CD4-positive, alpha-beta memory T cell (primary cell): Measurements from ENCODE around the gene TNRC6C. TPM values are rescaled to one million over a fixed set of nuclear protein-coding genes. Genes with fewer than 3 reads are reported as not detected.

Source experiments
- CTCF ChIA-PET: fragments of 350-600 bp; sonication (Branson Sonifier 250); formaldehyde crosslinking; loops from one replicate; lab custom pipeline; 2021; ENCODE audit warnings: inconsistent platforms; ENCODE audit not compliant: partially characterized antibody; lab: Charles Lee
- POLR2A ChIA-PET: fragments of 350-600 bp; sonication (Branson Sonifier 250); formaldehyde crosslinking; loops from one replicate; lab custom pipeline; 2021; ENCODE audit not compliant: partially characterized antibody; lab: Charles Lee
- DNase-seq, 5 donors: peaks; one replicate each; pipeline versions ENCODE4 v3.0.0 to v3.0.0-alpha.2; 2020 to 2022; ENCODE audit warnings: mixed read lengths in 1 of 5
- H3K27ac ChIP-seq: one replicate; pipeline ENCODE4 v1.7.0; 2013; ENCODE audit warnings: low read depth, low read length
- H3K27me3 ChIP-seq: 2 replicates; pipeline ENCODE4 v1.7.0; 2013; ENCODE audit warnings: mild to moderate bottlenecking, low read length, moderate library complexity; ENCODE audit not compliant: insufficient read depth
- H3K36me3 ChIP-seq: 2 replicates; pipeline ENCODE4 v1.7.0; 2013; ENCODE audit warnings: mild to moderate bottlenecking, low read length, moderate library complexity; ENCODE audit not compliant: insufficient read depth
- H3K4me1 ChIP-seq: 2 replicates; pipeline ENCODE4 v1.7.0; 2013; ENCODE audit warnings: mild to moderate bottlenecking, low read length, moderate library complexity; ENCODE audit not compliant: insufficient read depth
- H3K4me3 ChIP-seq, 2 donors: one replicate each; pipeline ENCODE4 v1.7.0; 2013; ENCODE audit warnings: low read length in 2 of 2, mild to moderate bottlenecking in 1 of 2
- H3K9me3 ChIP-seq, 2 donors: one replicate each; pipeline ENCODE4 v1.7.0; 2013; ENCODE audit warnings: low read length in 2 of 2, control low read depth in 1 of 2; ENCODE audit not compliant: control insufficient read depth in 1 of 2
- H3K27ac Mint-ChIP-seq, 7 donors: one replicate each; pipeline ENCODE4 v1.8.0; 2020 to 2021; ENCODE audit warnings: mixed read lengths in 7 of 7, mild to moderate bottlenecking in 6 of 7, inconsistent platforms in 3 of 7, moderate library complexity in 3 of 7
- H3K27me3 Mint-ChIP-seq, 2 donors: one replicate each; pipeline ENCODE4 v1.8.0; 2020 to 2021; ENCODE audit warnings: mixed read lengths in 2 of 2
- H3K36me3 Mint-ChIP-seq, 2 donors: one replicate each; pipeline ENCODE4 v1.8.0; 2020 to 2021; ENCODE audit warnings: mixed read lengths in 2 of 2, inconsistent platforms in 1 of 2, mild to moderate bottlenecking in 1 of 2
- H3K4me1 Mint-ChIP-seq, 4 donors: one replicate each; pipeline ENCODE4 v1.8.0; 2020 to 2021; ENCODE audit warnings: mixed read lengths in 4 of 4, mild to moderate bottlenecking in 1 of 4
- H3K4me3 Mint-ChIP-seq, 8 donors: one replicate each; pipeline ENCODE4 v1.8.0; 2020 to 2021; ENCODE audit warnings: mixed read lengths in 8 of 8, mild to moderate bottlenecking in 7 of 8, moderate library complexity in 6 of 8, inconsistent platforms in 3 of 8
- H3K9me3 Mint-ChIP-seq, 8 donors: one replicate each; pipeline ENCODE4 v1.8.0; 2020 to 2021; ENCODE audit warnings: mixed read lengths in 8 of 8, mild to moderate bottlenecking in 5 of 8, inconsistent platforms in 3 of 8, moderate library complexity in 1 of 8
- intact Hi-C: fragments of 100-400 bp; cut with micrococcal nuclease; formaldehyde crosslinking; loops from one replicate; pipeline ENCODE4 v1.15.1; 2023
- polyA plus RNA-seq, 2 donors: library from polyadenylated mRNA; unstranded; fragments of 300-500 nt; fragmentation: Illumina TruSeq; gene quantifications; one replicate each; pipeline ENCODE4 v1.2.3, GENCODE V29; 2021
- total RNA-seq, 2 experiments: library from RNA; stranded (reverse); gene quantifications; one replicate each; pipeline ENCODE4 v1.2.3, GENCODE V29; 2021

Gene TNRC6C
- total and polyA plus RNA-seq, 4 experiments from 2014 or later = 1.3 to 112 (median 57.0) TPM

GRCh38 chr17:78121801-78122215, 163.3 kb downstream of the TNRC6C start:
- peak overlapping the region; percentile 81 for H3K27ac ChIP-seq
- H3K9me3 ChIP-seq = no peaks in the 10 kb centered on the region
- no peaks in the 10 kb centered on the region for H3K27me3 ChIP-seq
- CTCF ChIA-PET = interaction anchor here (1.0 to 11.0 kb wide), 3 partner anchors 8 to 14 kb away, joined by 4 to 121 read pairs (median 6); partner anchors contain the start of gene TMC8
- peaks cover 72% of the 10 kb centered on the region for H3K36me3 ChIP-seq
- H3K4me3 Mint-ChIP-seq = peak overlapping the region; percentile 84 to 92 (median 89)
- H3K9me3 Mint-ChIP-seq = no peaks in the 10 kb centered on the region
- H3K4me1 Mint-ChIP-seq = peaks cover 28 to 74% (median 53%) of the 10 kb centered on the region in 4 donors
- intact Hi-C loops = loop anchor here (1.0 kb wide), 2 partner anchors 7 to 12 kb away; no protein-coding TSS in a partner anchor
- H3K36me3 Mint-ChIP-seq = peaks cover 33 to 56% of the 10 kb centered on the region in 2 donors
- peak in 2 of 5 donors; percentile 38 to 47 for DNase-seq
- peaks cover 94% of the 10 kb centered on the region for H3K4me1 ChIP-seq
- POLR2A ChIA-PET = interaction anchor here (0.9 to 26.7 kb wide), 6 partner anchors 11 to 163 kb away, joined by 3 to 1172 read pairs (median 8); partner anchors contain the start of genes C17orf99, TMC6, TMC8 and TNRC6C
- peak overlapping the region; percentile 77 to 96 (median 91) for H3K27ac Mint-ChIP-seq
- no peaks in the 10 kb centered on the region for H3K27me3 Mint-ChIP-seq
- peak overlapping the region; percentile 36 to 69 for H3K4me3 ChIP-seq

- ChIA-PET CTCF (interaction anchor here (1.0 to 11.0 kb wide), 4 partner anchors 8 to 18 kb away, joined by 3 to 121 read pairs (median 5); partner anchors contain the start of gene TMC8), POLR2A (interaction anchor here (0.9 to 26.7 kb wide), 6 partner anchors 12 to 164 kb away, joined by 3 to 1172 read pairs (median 8); partner anchors contain the start of genes C17orf99, TMC6, TMC8 and TNRC6C)
- peak overlapping the region; percentile 84 to 92 (median 89) for H3K4me3 Mint-ChIP-seq
- Histone ChIP-seq H3K4me1 (peaks cover 92% of the 10 kb centered on the region), H3K27ac (peak overlapping the region; percentile 81), H3K4me3 (peak overlapping the region; percentile 36 to 69), H3K9me3 (no peaks in the 10 kb centered on the region), H3K27me3 (no peaks in the 10 kb centered on the region), H3K36me3 (peaks cover 67% of the 10 kb centered on the region)
- H3K4me1 Mint-ChIP-seq = peaks cover 27 to 74% (median 54%) of the 10 kb centered on the region in 4 donors
- no peaks in the 10 kb centered on the region for H3K9me3 Mint-ChIP-seq
- DNase-seq = peak in 3 of 5 donors; percentile 31 to 47 (median 41)
- intact Hi-C loops = no loop called here
- no peaks in the 10 kb centered on the region for H3K27me3 Mint-ChIP-seq
- peaks cover 34 to 58% of the 10 kb centered on the region in 2 donors for H3K36me3 Mint-ChIP-seq
- H3K27ac Mint-ChIP-seq = peak overlapping the region; percentile 77 to 96 (median 91)
Measured at GRCh38 chr17:78122216-78122930, 163.9 kb downstream of the TNRC6C start.

GRCh38 chr17:78122931-78123249, 164.4 kb downstream of the TNRC6C start:
- peaks cover 27 to 75% (median 52%) of the 10 kb centered on the region in 4 donors for H3K4me1 Mint-ChIP-seq
- peaks cover 88% of the 10 kb centered on the region for H3K4me1 ChIP-seq
- H3K27ac Mint-ChIP-seq = peak overlapping the region; percentile 77 to 96 (median 91)
- POLR2A ChIA-PET = interaction anchor here (0.9 to 26.7 kb wide), 4 partner anchors 12 to 165 kb away, joined by 3 to 1172 read pairs (median 404); partner anchors contain the start of genes C17orf99, TMC6, TMC8 and TNRC6C
- no peaks in the 10 kb centered on the region for H3K27me3 ChIP-seq
- CTCF ChIA-PET = interaction anchor here (1.0 to 11.0 kb wide), 3 partner anchors 8 to 17 kb away, joined by 3 to 121 read pairs (median 6); partner anchors contain the start of gene TMC8
- peak overlapping the region; percentile 81 for H3K27ac ChIP-seq
- H3K9me3 Mint-ChIP-seq = no peaks in the 10 kb centered on the region
- H3K36me3 ChIP-seq = peaks cover 63% of the 10 kb centered on the region
- H3K4me3 ChIP-seq = peak overlapping the region in 1 of 2 donors; percentile 17
- peak overlapping the region; percentile 59 to 92 (median 88) for H3K4me3 Mint-ChIP-seq
- H3K9me3 ChIP-seq = no peaks in the 10 kb centered on the region
- no peak for DNase-seq
- intact Hi-C loops = no loop called here
- peaks cover 34 to 60% of the 10 kb centered on the region in 2 donors for H3K36me3 Mint-ChIP-seq
- no peaks in the 10 kb centered on the region for H3K27me3 Mint-ChIP-seq

GRCh38 chr17:78123258-78123929, 164.9 kb downstream of the TNRC6C start:
- Mint-ChIP-seq H3K9me3 (no peaks in the 10 kb centered on the region), H3K27me3 (no peaks in the 10 kb centered on the region), H3K4me3 (peak overlapping the region; percentile 80 to 92 (median 88)), H3K27ac (peak overlapping the region; percentile 77 to 96 (median 94)), H3K36me3 (peaks cover 34 to 58% of the 10 kb centered on the region in 2 donors), H3K4me1 (peaks cover 25 to 73% (median 50%) of the 10 kb centered on the region in 4 donors)
- POLR2A ChIA-PET = interaction anchor here (1.1 to 26.7 kb wide), 4 partner anchors 13 to 230 kb away, joined by 3 to 1172 read pairs (median 404); partner anchors contain the start of genes C17orf99, TMC6, TMC8 and TNRC6C
- Histone ChIP-seq H3K4me3 (peak overlapping the region in 1 of 2 donors; percentile 24), H3K4me1 (peaks cover 85% of the 10 kb centered on the region), H3K27me3 (no peaks in the 10 kb centered on the region), H3K27ac (peak overlapping the region; percentile 81), H3K9me3 (no peaks in the 10 kb centered on the region), H3K36me3 (peaks cover 63% of the 10 kb centered on the region)
- CTCF ChIA-PET = interaction anchor here (1.0 to 11.0 kb wide), 3 partner anchors 10 to 17 kb away, joined by 3 to 121 read pairs (median 4); no protein-coding TSS in a partner anchor
- DNase-seq = no peak
- intact Hi-C loops = no loop called here

- ChIA-PET CTCF (interaction anchor here (2.0 to 11.0 kb wide), 2 partner anchors 11 to 12 kb away, joined by 4 to 121 read pairs; no protein-coding TSS in a partner anchor), POLR2A (interaction anchor here (0.9 to 26.7 kb wide), 6 partner anchors 12 to 229 kb away, joined by 3 to 1172 read pairs (median 4); partner anchors contain the start of genes C17orf99, TMC6 and TMC8)
- DNase-seq = no peak
- H3K36me3 ChIP-seq = peaks cover 55% of the 10 kb centered on the region
- H3K27me3 Mint-ChIP-seq = no peaks in the 10 kb centered on the region
- peaks cover 34 to 62% of the 10 kb centered on the region in 2 donors for H3K36me3 Mint-ChIP-seq
- no peaks in the 10 kb centered on the region for H3K27me3 ChIP-seq
- H3K4me3 ChIP-seq = peak overlapping the region in 1 of 2 donors; percentile 97
- H3K9me3 ChIP-seq = no peaks in the 10 kb centered on the region
- intact Hi-C loops = no loop called here
- H3K4me1 ChIP-seq = peaks cover 81% of the 10 kb centered on the region
- H3K9me3 Mint-ChIP-seq = peaks cover 0 to 2% (median 0%) of the 10 kb centered on the region in 8 donors
- peaks cover 28 to 80% (median 51%) of the 10 kb centered on the region in 4 donors for H3K4me1 Mint-ChIP-seq
- H3K27ac ChIP-seq = peak overlapping the region; percentile 81
- peak overlapping the region; percentile 59 to 92 (median 80) for H3K4me3 Mint-ChIP-seq
- H3K27ac Mint-ChIP-seq = peak overlapping the region in 6 of 7 donors; percentile 32 to 95 (median 88)
Measured at GRCh38 chr17:78124081-78124835, 165.8 kb downstream of the TNRC6C start.

- DNase-seq = no peak
- CTCF ChIA-PET = interaction anchor here (0.8 to 11.0 kb wide), 5 partner anchors 8 to 51 kb away, joined by 3 to 121 read pairs (median 3); no protein-coding TSS in a partner anchor
- peak overlapping the region; percentile 53 to 98 (median 94) for H3K4me3 Mint-ChIP-seq
- peaks cover 0 to 2% (median 0%) of the 10 kb centered on the region in 8 donors for H3K9me3 Mint-ChIP-seq
- H3K27ac Mint-ChIP-seq = peak overlapping the region in 3 of 7 donors; percentile 65 to 95 (median 88)
- intact Hi-C loops = loop anchor here (5.0 kb wide), 1 partner anchor 672 kb away; no protein-coding TSS in a partner anchor
- Histone ChIP-seq H3K27me3 (no peaks in the 10 kb centered on the region), H3K27ac (peak overlapping the region; percentile 81), H3K9me3 (no peaks in the 10 kb centered on the region), H3K4me1 (peaks cover 83% of the 10 kb centered on the region), H3K4me3 (peak overlapping the region in 1 of 2 donors; percentile 97), H3K36me3 (peaks cover 52% of the 10 kb centered on the region)
- POLR2A ChIA-PET = interaction anchor here (0.9 to 26.7 kb wide), 8 partner anchors 12 to 432 kb away, joined by 3 to 1172 read pairs (median 3); partner anchors contain the start of genes C17orf99, TMC6 and TMC8
- H3K4me1 Mint-ChIP-seq = peaks cover 31 to 85% (median 54%) of the 10 kb centered on the region in 4 donors
- no peaks in the 10 kb centered on the region for H3K27me3 Mint-ChIP-seq
- peaks cover 34 to 62% of the 10 kb centered on the region in 2 donors for H3K36me3 Mint-ChIP-seq
Measured at GRCh38 chr17:78124836-78125137, 166.3 kb downstream of the TNRC6C start.
